Measurements from ENCODE around the gene PPP1R3G.
A peak's percentile ranks its signal among the peaks of the same experiment; 100 is the strongest.
"Not testable (repeated sequence)": the region's sequence is repeated elsewhere in the genome, so short reads cannot be mapped to it uniquely, and the experiment has no call there.

Gene PPP1R3G

GRCh38 chr6:5120011-5120410 lies 34.9 kb downstream of the PPP1R3G start:
- no peak for DNase-seq (ENCODE audit: low read depth)

DNA sequence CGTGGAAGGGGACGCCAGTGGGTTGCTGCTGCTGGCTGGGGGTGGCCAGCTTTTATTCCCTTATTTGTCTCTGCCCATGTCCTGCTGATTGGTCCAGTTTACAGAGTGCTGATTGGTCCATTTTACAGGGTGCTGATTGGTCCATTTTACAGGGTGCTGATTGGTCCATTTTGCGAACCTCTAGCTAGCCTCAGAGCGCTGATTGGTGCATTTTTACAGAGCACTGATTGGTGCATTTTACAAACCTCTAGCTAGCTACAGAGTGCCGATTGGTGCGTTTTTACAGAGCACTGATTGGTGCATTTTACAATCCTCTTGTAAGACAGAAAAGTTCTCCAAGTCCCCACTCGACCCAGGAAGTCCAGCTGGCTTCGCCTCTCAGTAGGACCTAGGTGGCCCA lies 35.4 kb downstream of the PPP1R3G start:
- not testable (repeated sequence) for DNase-seq (ENCODE audit: low read depth)

GRCh38 chr6:5121479-5121878 lies 36.3 kb downstream of the PPP1R3G start:
- no peak for DNase-seq (ENCODE audit: low read depth)

DNA sequence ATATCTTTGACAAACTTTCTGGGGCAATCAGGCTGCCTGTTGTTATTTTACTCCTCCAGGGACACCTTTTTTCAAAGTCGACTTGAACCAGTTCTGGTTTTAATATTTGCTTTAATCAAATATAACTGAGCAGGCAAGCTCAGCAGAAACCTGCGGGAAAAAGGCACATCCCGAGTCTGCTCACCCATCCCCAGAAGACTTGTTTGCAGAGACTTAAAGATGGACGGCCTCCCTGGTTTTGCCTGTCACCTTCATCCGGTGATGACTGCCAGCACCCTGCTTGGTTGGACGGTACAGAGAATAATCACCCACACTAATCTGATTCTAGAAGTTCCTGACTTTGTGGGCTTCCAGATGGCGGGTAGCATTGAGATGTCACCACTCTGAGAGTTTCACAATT lies 36.8 kb downstream of the PPP1R3G start:
- DNase-seq (ENCODE audit: low read depth), result no peak

DNA sequence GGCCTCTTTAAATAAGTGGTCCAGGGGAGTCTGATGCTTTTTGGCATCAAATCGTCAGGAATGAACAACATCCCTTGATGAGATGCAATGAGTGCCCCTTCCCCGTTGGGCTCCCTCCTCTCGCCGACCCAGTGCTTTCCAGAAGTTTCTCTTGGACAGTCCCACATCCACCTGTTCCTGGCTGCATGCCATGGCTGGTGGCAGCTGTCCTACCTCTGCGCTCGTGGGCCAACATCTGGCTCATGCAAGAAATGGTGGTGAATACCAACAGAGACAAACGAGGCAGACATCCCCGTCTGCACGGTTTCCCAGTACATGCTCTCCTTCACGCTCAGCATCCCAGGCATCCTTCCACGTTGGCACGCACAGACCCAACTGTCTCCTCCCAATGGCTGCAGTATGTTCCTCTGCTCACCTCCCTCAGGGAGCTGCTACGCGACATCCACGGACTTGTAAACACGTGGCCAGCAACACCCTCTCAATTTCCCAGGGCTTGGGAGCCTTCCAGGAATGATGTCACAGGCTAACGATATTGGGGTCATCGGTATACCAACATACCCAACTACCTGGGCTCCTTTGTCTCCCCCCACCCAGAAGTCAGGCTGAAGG lies 37.5 kb downstream of the PPP1R3G start:
- no peak for DNase-seq (ENCODE audit: low read depth)

DNA sequence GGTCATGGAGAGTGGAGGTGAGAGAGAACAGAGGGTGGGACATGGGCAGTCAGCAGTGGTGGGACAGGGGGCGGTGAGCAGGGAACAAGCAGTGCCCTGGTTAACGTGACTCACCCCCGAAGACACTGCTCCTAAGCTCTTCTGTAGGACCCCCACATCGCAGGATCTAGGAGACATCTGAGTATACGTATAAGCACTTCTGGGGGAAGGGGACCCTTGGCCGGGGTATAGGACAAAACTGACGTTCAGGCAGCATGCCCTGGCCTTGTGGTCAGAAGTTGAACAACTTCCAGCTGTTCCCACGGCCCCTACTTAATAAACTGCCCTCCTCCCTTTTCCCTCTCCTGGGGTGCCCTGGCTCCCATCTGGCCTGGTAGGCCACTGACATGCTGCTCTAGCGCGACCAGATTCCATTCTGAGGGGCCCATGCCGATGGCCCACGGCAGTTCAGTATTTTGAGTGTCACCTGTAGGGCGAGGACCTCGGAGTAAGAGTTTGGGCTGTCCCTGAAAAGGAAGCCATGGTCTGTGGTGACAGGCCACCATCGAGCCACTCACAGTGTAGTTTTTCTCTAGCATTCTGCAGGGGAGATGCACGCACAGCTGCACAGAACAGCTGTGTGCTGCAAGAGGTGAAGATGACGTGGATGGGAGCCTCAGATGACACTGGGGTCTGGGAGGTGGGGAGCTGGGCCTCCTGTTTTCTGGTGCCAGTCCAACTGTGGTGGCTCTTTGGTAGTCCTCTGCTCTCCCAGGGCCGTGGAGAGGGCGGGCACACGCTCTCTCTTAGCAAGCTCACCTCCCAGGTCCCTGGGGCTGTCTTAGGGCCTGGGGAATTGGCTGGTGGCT lies 38.4 kb downstream of the PPP1R3G start:
- DNase-seq (ENCODE audit: low read depth), result no peak

GRCh38 chr6:5124526-5124925 lies 39.4 kb downstream of the PPP1R3G start:
- DNase-seq (ENCODE audit: low read depth), result no peak

GRCh38 chr6:5125152-5126006 lies 40.2 kb downstream of the PPP1R3G start:
- DNase-seq (ENCODE audit: low read depth), result no peak

- DNase-seq (ENCODE audit: low read depth), result no peak
Observed at GRCh38 chr6:5126214-5126613, 41.1 kb downstream of the PPP1R3G start.

DNA sequence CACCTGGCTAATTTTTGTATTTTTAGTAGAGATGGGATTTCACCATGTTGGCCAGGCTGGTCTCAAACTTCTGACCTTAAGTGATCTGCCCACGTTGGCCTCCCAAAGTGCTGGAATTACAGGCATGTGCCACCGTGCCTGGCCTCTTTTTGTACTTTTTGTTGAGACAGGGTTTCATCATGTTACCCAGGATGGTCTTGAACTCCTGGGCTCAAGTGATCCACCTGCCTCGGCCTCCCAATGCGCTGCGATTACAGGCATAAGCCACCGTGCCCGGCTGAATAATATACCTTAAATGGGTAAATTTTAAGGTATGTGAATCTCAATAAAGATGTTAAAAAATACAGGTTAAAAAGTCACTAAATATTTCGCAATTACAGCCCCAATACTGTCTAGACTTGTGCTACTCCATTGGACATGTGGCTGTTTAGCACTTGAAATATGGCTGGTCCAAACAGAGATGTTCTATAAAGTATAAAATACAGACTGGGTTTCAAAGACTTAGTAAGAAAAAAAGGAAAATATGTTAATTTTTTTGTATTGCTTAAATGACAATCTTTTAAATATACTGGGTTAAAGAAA lies 42.1 kb downstream of the PPP1R3G start:
- DNase-seq (ENCODE audit: low read depth), result no peak

DNA sequence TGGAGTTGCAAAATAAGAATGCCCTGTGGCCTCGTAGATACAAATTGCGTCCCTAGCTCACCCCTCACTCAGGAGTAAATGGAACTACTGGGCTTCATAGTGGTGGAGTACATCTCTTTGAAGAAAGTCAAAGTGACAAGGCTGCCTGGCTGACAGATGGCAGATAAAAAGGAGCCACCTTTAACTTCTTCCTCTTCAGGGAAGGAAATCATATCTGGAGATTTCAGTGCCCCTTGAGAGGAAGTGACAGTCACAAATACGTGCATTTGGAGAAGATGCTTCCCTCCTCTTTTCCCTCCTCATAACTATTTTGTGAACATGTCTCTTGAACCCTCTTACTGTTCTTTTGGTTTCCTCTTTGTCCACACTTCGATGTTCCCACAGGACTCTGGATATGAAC lies 43.2 kb downstream of the PPP1R3G start:
- DNase-seq (ENCODE audit: low read depth), result no peak

- no peak for DNase-seq (ENCODE audit: low read depth)
Observed at GRCh38 chr6:5130135-5130866, 45.2 kb downstream of the PPP1R3G start.

- no peak for DNase-seq (ENCODE audit: low read depth)
Observed at GRCh38 chr6:5132731-5133130, 47.6 kb downstream of the PPP1R3G start.

- no peak for DNase-seq (ENCODE audit: low read depth)
Observed at GRCh38 chr6:5133943-5134342, 48.8 kb downstream of the PPP1R3G start.

DNA sequence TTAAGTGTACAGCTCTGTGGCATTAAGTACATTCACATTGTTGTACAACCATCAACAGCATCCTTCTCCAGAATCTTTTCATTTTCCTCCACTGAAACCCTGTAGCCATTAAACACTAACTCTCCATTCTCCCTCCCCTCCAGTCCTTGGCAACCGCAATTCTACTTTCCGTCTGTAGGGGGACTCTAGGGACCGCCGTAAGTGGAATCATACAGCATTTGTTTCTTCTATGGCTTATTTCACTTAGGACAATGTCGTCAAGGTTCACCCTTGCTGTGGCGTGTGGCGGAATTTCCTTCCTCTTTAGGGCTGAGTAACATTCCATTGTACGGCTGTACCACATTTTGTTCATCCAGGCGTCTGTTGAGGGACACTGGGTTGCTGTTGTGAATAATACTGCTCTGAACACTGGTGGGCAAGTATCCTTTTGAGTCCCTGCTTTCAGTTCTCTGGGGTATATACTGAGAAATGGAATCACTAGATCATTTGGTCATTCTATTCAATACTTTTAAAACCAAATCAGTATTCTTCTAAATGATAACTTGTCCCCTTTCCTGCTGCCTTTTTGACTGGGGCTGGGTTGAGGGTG lies 50.7 kb downstream of the PPP1R3G start:
- peak; percentile 12 for DNase-seq (ENCODE audit: low read depth)

DNA sequence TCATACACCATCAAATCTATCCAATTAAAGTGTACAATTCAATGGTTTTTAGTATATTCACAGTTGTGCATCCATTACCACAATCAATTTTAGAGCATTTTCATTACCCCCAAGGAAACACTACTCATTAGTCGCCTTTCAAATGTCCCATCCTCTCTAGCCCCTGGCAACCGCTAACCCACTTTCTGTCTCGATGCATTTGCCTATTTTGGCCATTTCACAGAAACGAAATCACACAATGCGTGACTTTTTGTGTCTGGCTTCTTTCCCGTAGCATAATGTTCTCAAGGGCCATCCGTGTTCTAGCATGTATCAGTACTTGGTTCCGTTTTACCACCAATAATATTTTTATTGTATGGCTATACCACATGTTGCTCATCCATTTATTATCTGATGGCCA lies 51.7 kb downstream of the PPP1R3G start:
- no peak for DNase-seq (ENCODE audit: low read depth)
